ENCODE measurements around the gene PCSK4.
A peak's percentile ranks its signal among the peaks of the same experiment; 100 is the strongest.
"Not testable (repeated sequence)": the region's sequence is repeated elsewhere in the genome, so short reads cannot be mapped to it uniquely, and the experiment has no call there.

Gene PCSK4

DNA sequence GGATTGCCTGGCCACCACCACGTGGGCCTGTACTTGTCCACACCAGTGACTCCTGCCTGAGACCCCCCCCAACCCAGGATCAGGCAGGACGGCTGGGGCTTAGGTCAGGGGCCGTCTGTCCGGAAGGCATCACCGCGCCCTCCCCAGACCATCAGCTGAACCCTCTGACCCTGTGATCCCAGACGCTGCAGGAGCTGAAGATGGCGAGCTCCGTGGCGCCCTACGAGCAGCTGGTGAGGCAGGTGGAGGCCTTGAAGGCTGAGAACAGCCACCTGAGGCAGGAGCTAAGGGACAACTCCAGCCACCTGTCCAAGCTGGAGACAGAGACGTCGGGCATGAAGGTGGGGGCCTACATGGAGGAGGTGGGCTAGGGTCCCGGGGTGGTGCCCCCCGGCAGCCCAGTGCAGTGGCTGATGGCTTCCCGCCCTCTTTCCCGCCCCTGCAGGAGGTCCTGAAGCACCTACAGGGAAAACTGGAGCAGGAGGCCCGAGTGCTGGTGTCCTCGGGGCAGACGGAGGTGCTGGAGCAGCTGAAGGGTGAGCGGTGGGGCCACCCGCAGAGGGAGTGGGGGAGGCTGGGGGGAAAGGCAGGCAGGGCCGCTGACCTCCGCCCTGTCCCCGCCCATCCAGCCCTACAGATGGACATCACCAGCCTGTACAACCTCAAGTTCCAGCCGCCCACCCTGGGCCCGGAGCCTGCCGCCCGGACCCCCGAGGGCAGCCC lies 37.2 kb downstream of the PCSK4 start:
- no peak for DNase-seq

DNA sequence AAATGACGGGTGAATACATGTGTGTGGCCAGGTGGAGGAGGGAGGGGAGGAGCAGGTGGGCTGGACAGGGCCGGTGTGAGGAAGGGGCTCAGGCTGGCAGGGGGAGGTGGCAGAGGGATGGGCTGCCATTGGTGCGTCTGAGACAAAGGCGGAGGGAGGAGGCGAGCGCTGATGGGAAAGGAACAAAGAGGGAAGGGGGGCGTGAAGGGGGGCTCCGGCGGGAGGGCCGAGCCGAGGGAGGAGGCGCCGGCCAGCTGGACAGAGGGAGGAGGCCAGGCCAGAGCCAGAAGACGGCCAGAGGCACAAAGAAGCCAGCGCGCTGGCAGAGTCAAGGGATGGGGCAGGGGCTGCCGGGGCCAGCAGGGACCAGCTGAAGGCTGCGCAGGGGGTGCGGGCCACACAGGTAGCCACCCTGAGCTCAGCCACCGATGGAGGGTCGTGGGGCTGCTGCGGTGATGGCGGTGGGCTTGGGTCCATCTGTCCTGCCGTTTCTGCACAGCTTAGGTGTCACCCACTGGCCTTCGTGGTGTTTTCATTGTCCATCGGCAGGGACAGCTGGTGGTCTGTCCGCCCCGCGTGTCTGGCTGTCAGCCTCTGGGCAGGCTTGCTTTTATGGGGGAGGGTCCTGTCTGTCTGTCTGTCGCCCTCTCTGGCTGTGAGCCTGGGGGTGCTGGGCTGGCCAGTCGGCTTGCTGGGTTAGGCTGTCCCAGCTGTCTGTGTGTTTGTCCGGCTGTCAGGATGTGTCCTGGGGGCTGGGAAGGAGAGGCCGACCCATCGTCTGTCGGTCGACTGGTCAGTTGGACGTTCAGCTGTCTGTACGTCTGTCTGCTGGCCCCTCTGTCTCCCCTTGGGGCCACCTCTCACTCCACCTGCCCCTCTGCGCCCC lies 38.0 kb downstream of the PCSK4 start:
- no peak for DNase-seq

DNA sequence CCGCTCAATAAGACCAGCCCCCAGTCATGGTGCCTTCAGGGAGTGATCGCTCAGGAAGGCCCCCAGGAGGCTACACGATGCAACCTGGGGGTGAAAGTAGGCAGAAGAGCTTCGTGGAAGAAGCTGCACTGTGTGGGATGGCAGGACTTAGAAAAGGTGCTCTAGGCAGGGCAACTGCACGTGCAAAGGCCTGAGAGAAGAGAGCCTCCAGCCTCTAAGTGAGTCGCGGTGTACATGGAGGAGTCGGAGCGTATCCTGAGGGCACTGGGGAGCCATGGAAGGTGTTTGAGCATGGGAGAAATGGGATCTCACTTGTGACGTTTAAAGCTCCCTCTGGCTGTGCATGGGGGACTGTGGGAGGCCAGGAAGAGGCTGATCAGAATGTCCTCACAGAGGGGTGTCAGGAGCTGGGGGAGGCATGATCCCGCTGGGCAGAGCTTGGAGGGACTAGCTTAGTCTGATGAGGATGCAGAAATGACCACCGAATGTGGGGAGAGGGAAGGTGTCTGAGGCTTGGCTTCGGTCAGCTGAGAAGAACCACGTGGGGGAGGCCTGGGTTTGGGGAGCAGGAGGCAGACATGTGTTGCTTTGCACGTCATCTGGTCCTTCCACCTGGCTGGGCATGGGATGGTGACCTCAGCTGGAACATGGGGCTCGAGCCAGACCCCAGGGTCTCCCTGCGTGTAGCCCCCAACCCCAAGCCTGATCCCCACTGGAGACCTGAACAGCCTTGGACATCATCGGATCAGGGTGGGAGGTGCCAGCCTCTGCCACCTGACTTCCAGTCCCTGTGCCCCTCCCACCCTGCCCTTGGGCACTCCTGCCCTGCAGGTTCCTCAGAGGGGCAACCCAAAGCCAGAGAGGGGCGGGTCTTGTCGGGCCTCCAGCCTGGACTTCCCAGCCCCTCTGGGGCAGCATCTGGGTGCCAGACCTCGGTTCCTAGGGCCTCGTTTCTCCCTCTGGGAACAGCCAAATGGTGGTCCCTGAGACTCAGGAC lies 39.1 kb downstream of the PCSK4 start:
- DNase-seq, result no peak

DNA sequence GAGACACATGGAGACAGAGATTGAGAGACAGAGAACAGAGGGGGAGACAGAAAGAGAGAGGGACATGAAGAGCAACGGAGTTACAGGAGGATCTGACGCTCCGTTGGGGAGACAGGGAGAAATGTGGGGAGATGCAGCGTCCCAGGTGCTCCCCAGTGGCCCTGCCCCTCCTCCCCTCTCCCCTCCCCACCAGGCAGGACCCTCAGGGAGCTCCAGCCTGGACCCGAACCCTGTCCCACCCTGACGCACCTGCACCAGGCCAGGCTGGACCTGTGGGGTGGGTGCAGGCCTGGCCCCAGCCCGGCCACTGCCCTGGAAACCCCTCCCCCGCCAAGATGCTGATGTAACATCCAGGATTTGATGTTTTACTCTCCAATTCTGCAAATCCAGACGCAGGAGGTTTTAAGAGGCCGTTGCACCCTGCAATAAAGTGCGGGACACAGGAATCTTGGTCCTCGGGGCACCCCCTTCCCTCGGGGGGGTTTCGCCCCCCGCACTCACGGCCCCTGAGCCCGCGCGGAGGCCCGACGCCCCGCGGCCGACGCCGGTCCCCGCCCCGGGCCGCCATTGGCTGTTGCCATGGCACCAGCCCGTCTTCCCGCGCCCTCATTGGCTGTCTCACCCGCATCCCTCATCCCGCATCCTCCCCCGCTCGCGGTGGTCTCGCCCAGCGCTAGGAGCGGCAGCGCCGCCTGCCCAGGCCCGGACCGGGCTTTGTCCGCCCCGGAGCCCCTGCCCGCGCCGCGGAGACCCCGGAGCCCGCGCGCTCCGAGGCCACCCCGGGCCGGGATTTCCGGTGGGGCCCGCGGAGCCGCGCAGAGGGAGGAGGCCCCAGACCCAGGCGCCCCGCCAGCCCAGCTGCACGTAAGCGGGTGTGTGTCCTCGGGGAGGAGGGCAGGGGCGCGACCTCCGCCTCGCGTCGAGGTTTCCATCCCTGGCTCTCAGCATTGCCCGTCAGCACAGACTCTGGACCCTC lies 40.4 kb downstream of the PCSK4 start, which contains the start of gene APC2:
APC2 (plus strand) TSS at position 655 of the 976 bp plus-strand sequence. CDS start 2,881 bp downstream, outside the sequence.
- no peak for DNase-seq

DNA sequence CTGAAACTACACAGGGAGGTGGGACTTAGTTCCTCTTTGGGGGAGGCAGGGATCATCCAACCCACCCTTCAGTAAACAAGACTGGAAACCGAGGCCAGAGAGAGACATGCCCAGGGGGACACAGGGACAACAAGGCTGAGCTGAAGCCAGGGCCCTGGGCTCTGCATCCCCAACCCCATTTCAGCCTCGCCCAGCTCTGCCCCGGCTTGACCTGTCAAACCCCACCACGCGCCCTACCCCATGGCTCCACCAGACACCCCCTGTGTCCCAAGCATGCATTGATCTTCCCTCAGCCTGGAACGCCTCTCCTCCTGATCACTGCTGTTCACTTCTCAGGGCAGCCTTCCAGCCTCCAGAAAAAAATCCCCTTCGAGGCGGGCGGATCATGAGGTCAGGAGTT lies 42.2 kb downstream of the PCSK4 start:
- DNase-seq, result no peak

DNA sequence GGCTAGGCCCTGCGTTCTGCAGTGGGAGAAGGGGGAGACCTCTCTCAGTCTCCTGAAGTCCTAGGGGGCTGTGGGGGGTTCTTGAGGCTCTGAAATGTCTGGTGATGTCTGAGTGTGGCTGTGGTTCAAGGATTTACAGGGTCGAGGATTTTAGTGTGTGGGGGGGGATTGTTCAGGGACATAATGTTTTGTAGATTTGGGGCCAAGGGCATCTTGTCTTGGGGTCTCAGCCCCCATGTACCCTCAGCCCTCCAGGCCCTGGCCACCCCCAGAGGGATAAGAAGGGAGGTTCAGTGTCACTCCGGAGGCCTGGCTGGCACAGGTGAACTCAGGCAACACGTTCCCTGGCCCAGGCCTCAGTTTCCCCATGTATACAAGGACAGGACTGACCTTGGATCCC lies 42.6 kb downstream of the PCSK4 start:
- no peak for DNase-seq

DNA sequence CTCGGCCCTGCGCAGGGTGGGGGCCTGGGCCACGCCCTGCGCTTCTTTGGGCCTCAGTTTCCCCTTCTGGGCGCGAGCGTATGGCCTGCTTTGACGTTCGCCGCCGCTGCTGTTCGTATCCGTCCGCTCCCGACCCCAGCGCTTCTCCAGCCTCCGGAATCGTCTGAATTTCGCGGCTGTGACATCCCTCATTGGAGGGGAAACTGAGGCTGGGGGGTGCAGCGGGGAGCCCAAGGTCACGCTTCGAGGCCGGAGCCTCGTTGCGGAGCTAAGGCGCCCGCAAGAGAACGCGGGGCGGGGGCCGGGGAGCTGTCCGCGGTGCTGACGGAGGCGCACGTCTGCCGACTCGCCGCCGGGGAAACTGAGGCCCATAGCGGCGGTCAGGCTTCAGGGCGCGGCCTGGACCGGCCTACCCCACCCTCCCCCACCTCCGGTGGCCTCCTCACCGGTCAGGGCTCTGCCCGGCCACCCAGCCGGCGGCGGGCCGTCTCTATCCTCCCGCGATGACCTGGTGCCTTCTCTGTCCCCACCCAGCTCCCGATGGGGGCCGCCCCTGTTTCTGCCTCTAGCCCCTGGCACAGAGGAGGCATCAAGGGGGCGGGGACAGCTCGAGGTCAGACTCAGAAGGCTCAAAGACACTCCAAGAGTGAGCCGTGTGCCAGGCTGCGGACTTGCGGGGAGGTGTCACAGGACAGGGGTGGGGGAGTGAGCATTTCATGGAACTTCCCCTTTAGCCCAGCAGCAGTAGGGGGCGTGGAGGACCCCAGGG lies 43.3 kb downstream of the PCSK4 start:
- DNase-seq, result no peak

DNA sequence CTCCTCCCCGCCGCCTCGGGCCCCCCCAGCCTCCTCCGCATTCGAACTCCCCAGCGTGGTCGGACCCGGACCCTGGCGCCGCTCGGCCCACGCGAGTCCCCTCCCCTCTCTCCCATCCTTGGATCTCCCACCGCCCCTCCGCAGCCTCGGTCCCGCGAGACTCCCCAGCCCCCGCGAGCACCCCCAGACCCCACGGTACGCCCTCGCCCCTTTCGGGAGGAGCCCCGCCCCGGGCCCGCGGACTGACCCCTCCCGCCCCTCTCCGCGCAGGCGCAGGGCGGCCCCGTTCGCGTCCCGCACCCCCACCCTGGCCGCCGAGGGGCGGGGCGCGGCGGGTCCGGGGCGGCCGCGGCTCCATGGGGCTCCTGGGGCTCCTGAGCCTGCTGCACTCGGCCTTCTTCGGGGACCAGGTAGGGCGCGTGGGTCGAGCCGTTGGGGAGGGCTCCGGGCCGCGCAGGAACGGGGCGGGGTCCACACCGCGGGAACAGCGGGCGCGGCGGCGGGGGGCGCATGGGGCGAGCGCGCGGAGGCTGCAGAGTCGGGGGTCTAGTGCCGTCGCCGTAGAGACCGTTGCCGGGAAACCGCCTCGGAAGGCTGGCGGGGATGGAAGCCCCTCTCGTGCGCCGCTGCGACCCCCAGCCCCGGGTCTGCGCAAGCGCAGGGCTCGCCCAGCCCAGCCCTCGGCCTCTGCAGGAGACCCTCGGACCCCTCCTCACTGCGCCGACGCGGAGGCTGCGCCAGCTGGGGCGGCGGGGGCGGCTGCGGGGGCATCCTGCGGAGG lies 44.0 kb downstream of the PCSK4 start:
- no peak for DNase-seq

DNA sequence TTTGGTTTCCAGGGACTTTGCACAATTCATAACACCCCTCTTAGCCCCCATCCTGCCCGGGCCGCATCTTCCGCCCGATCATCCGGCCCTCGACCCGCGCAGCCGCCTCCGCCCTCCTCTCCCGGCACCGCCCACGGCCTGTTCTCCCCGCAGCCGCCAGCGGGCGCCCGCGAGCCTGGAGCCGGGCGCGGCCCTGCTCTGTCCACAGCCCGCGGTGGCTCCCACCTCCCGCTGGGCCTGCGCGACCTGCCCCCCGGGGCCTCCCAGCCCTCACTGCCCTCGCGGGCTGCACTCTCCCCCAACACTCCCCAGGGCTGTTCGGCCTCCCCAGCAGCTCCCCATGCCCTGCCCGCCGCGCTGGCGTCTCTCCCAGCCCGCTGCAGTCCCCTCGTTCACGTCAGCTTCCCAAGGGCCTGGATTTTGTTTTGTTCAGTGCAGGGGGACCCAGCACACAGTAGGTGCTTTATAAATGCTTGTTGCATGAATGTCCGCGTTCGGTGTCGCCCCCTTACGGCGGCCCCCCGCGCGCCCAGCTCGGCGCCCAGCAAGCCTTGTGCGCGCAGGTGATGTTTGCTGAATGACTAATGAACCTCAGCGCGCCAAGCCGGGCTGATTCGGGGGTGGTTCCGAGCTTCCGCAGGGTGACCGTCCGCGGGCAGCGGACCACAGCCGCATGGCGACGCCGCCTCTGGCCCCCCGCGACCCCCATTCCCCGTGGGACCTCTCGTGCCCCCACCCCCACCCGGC lies 44.8 kb downstream of the PCSK4 start:
- peak; percentile 12 for DNase-seq

DNA sequence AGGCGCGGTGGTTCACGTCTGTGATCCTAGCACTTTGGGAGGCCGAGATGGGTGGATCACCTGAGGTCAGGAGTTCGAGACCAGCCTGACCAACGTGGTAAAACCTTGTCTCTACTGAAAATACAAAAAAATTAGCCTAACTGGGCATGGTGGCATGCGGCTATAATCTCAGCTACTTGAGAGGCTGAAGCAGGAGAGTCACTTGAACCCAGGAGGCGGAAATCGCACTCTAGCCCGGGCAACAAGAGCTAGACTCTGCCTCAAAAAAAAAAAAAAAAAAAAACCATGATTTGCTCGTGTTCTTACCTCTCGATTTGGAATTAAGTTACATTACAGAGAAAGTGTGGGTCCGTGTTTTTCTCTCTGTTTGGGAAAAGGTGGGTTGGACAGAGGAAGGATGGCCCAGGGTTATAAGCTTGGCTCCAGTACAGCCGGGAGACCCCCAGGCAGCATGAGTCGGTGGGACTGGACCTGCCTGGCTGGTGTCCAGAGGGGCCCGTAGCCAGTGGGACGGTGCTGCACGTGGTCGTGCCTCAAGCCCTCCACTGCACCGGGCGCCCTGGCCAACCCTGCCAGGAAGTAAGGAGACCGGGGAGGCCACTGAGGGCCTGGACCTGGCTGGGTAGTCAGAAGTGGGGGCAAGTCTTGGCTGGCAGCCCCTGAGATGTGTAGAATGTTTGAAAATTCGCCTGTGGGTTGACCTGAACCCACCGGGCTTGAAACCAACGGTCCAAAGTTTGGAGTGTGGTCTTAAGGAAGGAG lies 48.3 kb downstream of the PCSK4 start:
- DNase-seq, result no peak

DNA sequence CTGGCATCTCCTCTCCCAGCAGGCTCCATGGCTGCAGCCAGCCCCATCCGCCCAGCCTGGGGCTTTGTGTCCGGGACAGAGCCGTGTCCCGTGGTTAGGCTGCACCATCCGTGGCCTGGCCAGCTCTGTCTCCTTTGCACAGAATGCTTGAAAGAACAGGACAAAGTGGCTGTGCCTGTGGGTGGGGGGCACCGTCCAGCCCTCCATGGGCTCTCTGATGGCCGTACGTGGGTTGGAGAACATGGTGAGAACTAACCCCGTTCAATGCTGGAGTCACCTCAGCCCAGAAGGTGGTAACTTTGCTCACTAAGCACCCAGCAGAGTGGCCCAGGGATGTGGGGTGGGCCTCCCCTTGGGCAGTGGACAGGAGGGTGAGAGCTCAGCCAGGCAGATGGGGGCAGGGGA lies 49.1 kb downstream of the PCSK4 start:
- no peak for DNase-seq

DNA sequence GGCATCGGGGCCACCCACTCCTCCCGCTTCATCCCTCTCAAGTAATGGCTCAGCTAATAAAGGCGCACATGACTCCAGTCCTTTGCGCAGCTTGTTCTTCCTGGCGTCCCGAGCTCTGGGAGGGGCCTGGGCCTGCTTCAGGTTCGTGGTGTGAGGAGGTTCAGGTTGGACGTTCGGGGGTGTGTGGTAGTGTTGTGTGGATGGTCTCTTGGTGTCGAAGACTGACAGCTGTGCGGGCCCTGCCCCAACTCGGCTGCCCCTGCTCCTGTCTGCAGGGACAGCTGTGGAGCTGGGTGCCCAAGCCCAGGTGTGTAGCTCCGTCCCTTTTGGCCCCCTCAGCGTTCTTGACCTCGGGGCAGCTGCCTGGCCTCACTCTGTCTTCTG lies 49.7 kb downstream of the PCSK4 start:
- no peak for DNase-seq

DNA sequence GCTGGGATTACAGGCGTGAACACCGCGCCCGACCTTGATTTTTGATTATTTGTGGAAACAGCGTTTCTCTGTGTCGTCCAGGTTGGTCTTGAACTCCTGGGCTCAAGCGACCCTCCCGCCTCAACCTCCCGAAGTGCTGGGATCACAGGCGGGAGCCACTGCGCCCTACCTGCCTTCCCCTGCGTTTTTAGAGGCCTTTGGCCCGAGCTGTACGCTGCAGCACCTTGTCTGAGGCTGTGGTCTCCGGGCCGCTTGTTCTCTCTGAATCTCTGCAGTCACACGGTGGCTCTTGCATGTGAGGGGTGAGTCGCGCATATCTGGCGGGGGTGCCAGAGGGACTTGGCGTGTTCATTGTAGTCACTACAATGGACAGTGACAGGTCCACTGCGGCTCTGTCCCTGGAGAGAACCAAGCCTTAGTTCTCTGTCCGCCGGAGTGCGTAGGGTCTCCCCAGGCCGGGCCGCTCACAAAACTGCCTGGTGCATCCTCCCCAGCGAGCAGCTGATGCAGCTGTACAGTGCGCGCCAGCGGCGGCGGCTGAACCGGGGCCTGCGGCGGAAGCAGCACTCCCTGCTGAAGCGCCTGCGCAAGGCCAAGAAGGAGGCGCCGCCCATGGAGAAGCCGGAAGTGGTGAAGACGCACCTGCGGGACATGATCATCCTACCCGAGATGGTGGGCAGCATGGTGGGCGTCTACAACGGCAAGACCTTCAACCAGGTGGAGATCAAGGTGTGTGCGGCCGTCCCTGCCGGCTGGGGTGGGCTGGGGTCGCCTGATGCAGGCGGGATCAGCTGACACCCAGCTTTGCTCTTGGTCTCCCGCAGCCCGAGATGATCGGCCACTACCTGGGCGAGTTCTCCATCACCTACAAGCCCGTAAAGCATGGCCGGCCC lies 50.4 kb downstream of the PCSK4 start:
- DNase-seq, result not testable (repeated sequence)

DNA sequence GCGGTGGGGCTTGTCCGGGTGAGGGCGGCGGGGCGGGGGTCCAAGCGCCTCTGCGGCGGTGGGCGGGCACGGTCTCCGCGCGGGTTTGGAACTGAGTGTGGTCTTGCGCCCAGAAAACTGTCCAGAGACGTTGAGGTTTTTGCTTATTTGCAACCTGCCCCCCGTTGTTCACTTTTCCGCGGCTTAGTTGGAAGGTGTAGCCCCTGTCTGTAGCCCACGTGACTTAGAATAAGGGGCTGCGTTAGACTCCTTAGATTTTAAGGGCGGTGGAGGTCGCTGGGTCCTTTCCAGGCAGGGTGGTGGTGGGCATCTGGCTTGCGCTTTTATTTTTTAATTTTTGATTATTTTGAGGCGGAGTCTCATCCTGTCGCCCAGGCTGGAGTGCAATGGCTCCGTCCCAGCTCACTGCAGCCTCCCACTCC lies 51.2 kb downstream of the PCSK4 start:
- no peak for DNase-seq

DNA sequence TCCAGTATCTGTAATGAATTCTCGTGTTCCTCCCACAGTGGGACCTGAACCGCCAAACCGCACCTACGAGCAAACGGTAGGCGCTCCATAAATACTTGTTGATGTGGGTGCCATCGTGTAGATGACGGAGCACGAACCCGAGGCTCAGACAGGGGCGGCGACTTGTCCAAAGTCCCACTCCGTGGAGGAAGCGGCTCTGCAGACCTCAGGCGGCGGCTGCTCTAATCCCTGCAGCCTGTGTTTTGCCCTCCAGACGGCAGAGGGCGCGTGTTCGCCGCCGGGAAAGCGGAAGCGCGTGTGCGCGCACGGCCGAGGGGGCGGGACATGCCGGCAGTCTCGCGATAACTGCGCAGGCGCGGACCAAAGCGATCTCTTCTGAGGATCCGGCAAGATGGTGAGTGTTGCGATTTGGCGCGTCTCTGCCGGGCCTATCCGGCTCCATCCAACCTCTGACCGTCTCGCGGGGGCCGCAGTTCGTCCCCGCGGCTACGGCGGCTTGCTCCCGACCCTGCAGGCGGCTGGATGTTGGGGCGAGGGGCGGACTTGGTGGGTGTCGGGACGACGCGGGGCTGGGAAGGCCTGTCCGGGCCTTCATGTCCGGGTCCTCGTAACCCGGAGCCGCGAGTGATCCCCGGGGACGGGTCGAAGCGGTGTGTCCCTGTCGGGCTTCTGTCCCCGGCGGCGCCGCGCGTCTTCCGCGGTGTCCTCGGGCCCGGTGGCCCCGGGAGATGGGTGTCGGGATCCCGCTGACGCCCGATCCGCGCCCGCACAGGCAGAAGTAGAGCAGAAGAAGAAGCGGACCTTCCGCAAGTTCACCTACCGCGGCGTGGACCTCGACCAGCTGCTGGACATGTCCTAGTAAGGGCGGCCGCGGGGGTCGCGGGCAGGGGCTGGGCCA lies 51.9 kb downstream of the PCSK4 start, which contains the start of gene RPS15:
RPS15 (plus strand) TSS at position 362 of the 898 bp plus-strand sequence; CDS start at position 392, 30 bp downstream.
- peak; percentile 64 for DNase-seq

DNA sequence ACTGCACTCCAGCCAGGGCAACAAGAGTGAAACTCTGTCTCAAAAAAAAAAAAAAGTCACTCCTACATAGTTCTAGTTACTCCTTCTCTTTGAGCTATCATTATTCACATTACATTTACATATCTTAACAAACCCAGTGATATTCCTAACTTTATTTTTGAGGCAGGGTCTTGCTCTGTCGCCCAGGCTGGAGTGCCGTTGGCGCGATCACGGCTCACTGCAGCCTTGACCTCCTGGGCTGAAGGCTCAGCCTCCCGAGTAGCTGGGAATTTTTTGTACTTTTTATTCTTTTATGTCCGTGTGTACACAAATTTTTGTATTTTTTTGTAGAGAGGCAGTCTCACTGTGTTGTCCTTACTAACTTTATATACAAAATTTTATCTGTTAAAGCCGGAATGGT lies 52.5 kb downstream of the PCSK4 start:
- no peak for DNase-seq

All from NCI-H2029 treated with DMSO at 0.1 percent for 48 hours (cell line).